Left ventricle myocardium inferior (tissue), 1 donor: ENCODE results near the gene SCAMP1. TPM values are rescaled to one million over a fixed set of nuclear protein-coding genes. Genes with fewer than 3 reads are reported as not detected.

Source experiments
- DNase-seq: peaks from one replicate; pipeline ENCODE4 v3.0.0-alpha.2; 2020
- H3K27ac ChIP-seq: fragments of 200-600 bp; replicated peaks from 2 replicates; pipeline ENCODE4 v1.8.0; 2021
- H3K27me3 ChIP-seq: fragments of 200-600 bp; 2 replicates; pipeline ENCODE4 v1.8.0; 2021; ENCODE audit warnings: low read depth
- H3K36me3 ChIP-seq: fragments of 200-600 bp; 2 replicates; pipeline ENCODE4 v1.8.0; 2021
- H3K4me1 ChIP-seq: fragments of 200-600 bp; 2 replicates; pipeline ENCODE4 v1.8.0; 2021
- H3K4me3 ChIP-seq: fragments of 200-600 bp; 2 replicates; pipeline ENCODE4 v1.8.0; 2021; ENCODE audit warnings: mild to moderate bottlenecking, moderate library complexity
- H3K9me3 ChIP-seq: fragments of 200-600 bp; replicated peaks from 2 replicates; pipeline ENCODE4 v1.8.0; 2021
- CTCF ChIP-seq: fragments of 200-600 bp; IDR thresholded peaks from 2 replicates; pipeline ENCODE4 v1.8.0; 2021; ENCODE audit warnings: antibody characterized with exemption, mild to moderate bottlenecking, borderline replicate concordance
- intact Hi-C: fragments of 100-400 bp; cut with micrococcal nuclease; formaldehyde crosslinking; loops from one replicate; pipeline ENCODE4 v1.11.0; 2022
- total RNA-seq: library from RNA; stranded (reverse); fragmentation: NEBNext Ultra II Directional; extraction: Animal tissue kit (Norgen Biotek cat#: 25700); gene quantifications from one replicate; pipeline ENCODE4 v1.2.1, GENCODE V29; 2021
- donor health status: DM: no; HTN: yes; CAD: no; lungs with severe emphysema.

The SCAMP1 gene
- total RNA-seq, 1 donor from 2014 or later, result 29.2 TPM

GRCh38 chr5:78326930-78327329, 33.5 kb upstream of the SCAMP1 start:
- H3K27ac ChIP-seq, result no peak overlapping the region
- intact Hi-C loops, result no loop called here
- no peak for TF ChIP-seq CTCF
- DNase-seq, result no peak
- H3K9me3 ChIP-seq, result no peaks in the 10 kb centered on the region
- H3K4me3 ChIP-seq, result no peak overlapping the region
- H3K4me1 ChIP-seq, result no peaks in the 10 kb centered on the region
- H3K36me3 ChIP-seq, result no peaks in the 10 kb centered on the region
- no peaks in the 10 kb centered on the region for H3K27me3 ChIP-seq

- H3K4me3 ChIP-seq, result no peak overlapping the region
- H3K9me3 ChIP-seq, result no peaks in the 10 kb centered on the region
- intact Hi-C loops, result no loop called here
- TF ChIP-seq CTCF, result no peak
- DNase-seq, result no peak
- H3K27ac ChIP-seq, result no peak overlapping the region
- no peaks in the 10 kb centered on the region for H3K36me3 ChIP-seq
- H3K27me3 ChIP-seq, result no peaks in the 10 kb centered on the region
- H3K4me1 ChIP-seq, result no peaks in the 10 kb centered on the region
Observed at GRCh38 chr5:78327761-78328510, 32.5 kb upstream of the SCAMP1 start.

GRCh38 chr5:78328585-78329173, 31.7 kb upstream of the SCAMP1 start:
- no peak for TF ChIP-seq CTCF
- no peak for DNase-seq
- no peaks in the 10 kb centered on the region for H3K36me3 ChIP-seq
- H3K9me3 ChIP-seq, result no peaks in the 10 kb centered on the region
- no peaks in the 10 kb centered on the region for H3K4me1 ChIP-seq
- intact Hi-C loops, result no loop called here
- no peak overlapping the region for H3K27ac ChIP-seq
- H3K4me3 ChIP-seq, result no peak overlapping the region
- H3K27me3 ChIP-seq, result no peaks in the 10 kb centered on the region

- no peak overlapping the region for H3K27ac ChIP-seq
- H3K9me3 ChIP-seq, result no peaks in the 10 kb centered on the region
- TF ChIP-seq CTCF, result no peak
- no peaks in the 10 kb centered on the region for H3K4me1 ChIP-seq
- no peak for DNase-seq
- H3K36me3 ChIP-seq, result no peaks in the 10 kb centered on the region
- no peak overlapping the region for H3K4me3 ChIP-seq
- intact Hi-C loops, result no loop called here
- H3K27me3 ChIP-seq, result no peaks in the 10 kb centered on the region
Observed at GRCh38 chr5:78331523-78332080, 28.8 kb upstream of the SCAMP1 start.

GRCh38 chr5:78334811-78335210, 25.6 kb upstream of the SCAMP1 start:
- peaks cover 2% of the 10 kb centered on the region for H3K4me1 ChIP-seq
- intact Hi-C loops, result no loop called here
- no peak overlapping the region for H3K4me3 ChIP-seq
- H3K27ac ChIP-seq, result no peak overlapping the region
- H3K27me3 ChIP-seq, result no peaks in the 10 kb centered on the region
- DNase-seq, result no peak
- no peak for TF ChIP-seq CTCF
- H3K9me3 ChIP-seq, result peaks cover 15% of the 10 kb centered on the region
- no peaks in the 10 kb centered on the region for H3K36me3 ChIP-seq
